Right lung (tissue), 10 donors: ENCODE results near the gene CENPV. TPM values are rescaled to one million over a fixed set of nuclear protein-coding genes. Genes with fewer than 3 reads are reported as not detected.
"Not testable (repeated sequence)": the region's sequence is repeated elsewhere in the genome, so short reads cannot be mapped to it uniquely, and the experiment has no call there.

Source experiments
- DNase-seq, 2 donors: peaks; one replicate each; pipeline ENCODE4 v3.0.0-alpha.2; 2013
- long read RNA-seq, 8 donors: transcript quantifications; one replicate each; lab custom pipeline, GENCODE V29; 2026
- polyA plus RNA-seq, 5 donors: library from polyadenylated mRNA; unstranded; fragments of 120-200 nt; gene quantifications; one replicate each; pipeline versions ENCODE4 v1.2.1 to v1.2.3, GENCODE V29; 2013; ENCODE audit warnings: inconsistent platforms in 1 of 5, low replicate concordance in 1 of 5; ENCODE audit not compliant: insufficient read length in 5 of 5, insufficient read depth in 1 of 5

Gene CENPV
- polyA plus RNA-seq, result 10 to 100 TPM; 78.1 to 85.2 (median 80.7) TPM
- long read RNA-seq, donor 1, transcript CENPV-201 (5 exons, 1,165 nt), result major isoform, 28 of 1,938 reads
- long read RNA-seq, donor 1, transcript CENPV-206 (2 exons, 735 nt), result minor isoform, 5 of 1,938 reads
- long read RNA-seq, donor 1, partial matches to known transcripts, result 1,752 of 1,938 reads
- long read RNA-seq, donor 1, other reads (novel, unspliced or antisense), result 147 of 1,938 reads
- long read RNA-seq, donor 2, transcript CENPV-201 (5 exons, 1,165 nt), result major isoform, 30 of 821 reads
- long read RNA-seq, donor 2, partial matches to known transcripts, result 548 of 821 reads
- long read RNA-seq, donor 2, other reads (novel, unspliced or antisense), result 237 of 821 reads
- long read RNA-seq, donor 3, transcript CENPV-201 (5 exons, 1,165 nt), result major isoform, 32 of 1,405 reads
- long read RNA-seq, donor 3, partial matches to known transcripts, result 1,010 of 1,405 reads
- long read RNA-seq, donor 3, other reads (novel, unspliced or antisense), result 358 of 1,405 reads
- long read RNA-seq, donor 4, transcript CENPV-201 (5 exons, 1,165 nt), result major isoform, 15 of 977 reads
- long read RNA-seq, donor 4, partial matches to known transcripts, result 612 of 977 reads
- long read RNA-seq, donor 4, other reads (novel, unspliced or antisense), result 342 of 977 reads
- long read RNA-seq, donor 5, transcript CENPV-201 (5 exons, 1,165 nt), result major isoform, 23 of 3,283 reads
- long read RNA-seq, donor 5, partial matches to known transcripts, result 2,743 of 3,283 reads
- long read RNA-seq, donor 5, other reads (novel, unspliced or antisense), result 504 of 3,283 reads
- long read RNA-seq, donor 6, transcript CENPV-201 (5 exons, 1,165 nt), result major isoform, 20 of 3,665 reads
- long read RNA-seq, donor 6, partial matches to known transcripts, result 3,323 of 3,665 reads
- long read RNA-seq, donor 6, other reads (novel, unspliced or antisense), result 315 of 3,665 reads
- long read RNA-seq, donor 7, transcript CENPV-201 (5 exons, 1,165 nt), result major isoform, 29 of 3,066 reads
- long read RNA-seq, donor 7, transcript CENPV-202 (2 exons, 554 nt), result minor isoform, 9 of 3,066 reads
- long read RNA-seq, donor 7, partial matches to known transcripts, result 2,866 of 3,066 reads
- long read RNA-seq, donor 7, other reads (novel, unspliced or antisense), result 158 of 3,066 reads
- long read RNA-seq, donor 8, transcript CENPV-201 (5 exons, 1,165 nt), result major isoform, 10 of 1,887 reads
- long read RNA-seq, donor 8, partial matches to known transcripts, result 1,839 of 1,887 reads
- long read RNA-seq, donor 8, other reads (novel, unspliced or antisense), result 36 of 1,887 reads

DNA sequence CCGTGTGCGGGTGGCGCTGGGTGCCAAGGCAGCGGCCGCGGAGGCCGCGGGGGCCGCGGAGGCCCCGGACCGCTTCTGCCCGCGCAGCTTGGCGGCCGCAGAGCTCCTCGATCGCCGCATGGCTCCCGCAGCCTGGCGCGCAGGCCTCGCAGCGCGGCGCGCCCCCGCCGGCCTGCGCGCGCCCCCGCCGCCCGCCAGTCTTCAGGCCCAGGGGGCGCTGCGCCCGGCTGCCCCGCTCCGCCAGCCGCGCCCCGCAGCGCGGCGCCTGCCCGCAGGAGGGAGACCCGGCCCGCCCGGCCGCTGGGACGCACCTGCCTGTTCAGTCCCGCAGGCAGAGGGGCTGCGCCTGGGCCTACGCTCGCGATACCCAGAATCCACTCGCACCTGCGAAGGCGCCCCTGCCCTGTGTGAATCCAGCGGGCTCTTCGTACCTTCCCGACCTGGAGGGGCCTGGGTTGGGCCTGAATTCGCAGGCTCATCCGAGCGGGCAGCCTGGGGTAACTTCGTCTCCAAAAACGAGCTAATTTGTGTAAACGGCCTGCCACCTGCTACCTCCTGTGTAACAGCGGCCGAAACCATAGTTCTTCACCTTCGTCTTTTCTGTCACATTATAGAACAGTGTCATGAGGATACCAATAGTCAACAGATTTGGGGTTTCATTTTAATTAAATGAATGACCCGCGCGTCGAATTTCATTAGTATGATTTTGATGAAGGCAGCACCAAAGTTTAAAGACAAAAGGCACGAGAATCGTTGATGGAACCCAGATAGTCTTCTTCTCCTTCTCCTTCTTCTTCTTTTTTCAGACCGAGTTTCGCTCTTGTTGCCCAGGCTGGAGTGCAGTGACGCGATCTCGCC lies at the start of gene CENPV:
CENPV (minus strand) TSS at position 153 of the 858 bp plus-strand sequence; CDS start at position 120, 33 bp downstream.
- DNase-seq, result peak in 1 of 2 donors; percentile 50

DNA sequence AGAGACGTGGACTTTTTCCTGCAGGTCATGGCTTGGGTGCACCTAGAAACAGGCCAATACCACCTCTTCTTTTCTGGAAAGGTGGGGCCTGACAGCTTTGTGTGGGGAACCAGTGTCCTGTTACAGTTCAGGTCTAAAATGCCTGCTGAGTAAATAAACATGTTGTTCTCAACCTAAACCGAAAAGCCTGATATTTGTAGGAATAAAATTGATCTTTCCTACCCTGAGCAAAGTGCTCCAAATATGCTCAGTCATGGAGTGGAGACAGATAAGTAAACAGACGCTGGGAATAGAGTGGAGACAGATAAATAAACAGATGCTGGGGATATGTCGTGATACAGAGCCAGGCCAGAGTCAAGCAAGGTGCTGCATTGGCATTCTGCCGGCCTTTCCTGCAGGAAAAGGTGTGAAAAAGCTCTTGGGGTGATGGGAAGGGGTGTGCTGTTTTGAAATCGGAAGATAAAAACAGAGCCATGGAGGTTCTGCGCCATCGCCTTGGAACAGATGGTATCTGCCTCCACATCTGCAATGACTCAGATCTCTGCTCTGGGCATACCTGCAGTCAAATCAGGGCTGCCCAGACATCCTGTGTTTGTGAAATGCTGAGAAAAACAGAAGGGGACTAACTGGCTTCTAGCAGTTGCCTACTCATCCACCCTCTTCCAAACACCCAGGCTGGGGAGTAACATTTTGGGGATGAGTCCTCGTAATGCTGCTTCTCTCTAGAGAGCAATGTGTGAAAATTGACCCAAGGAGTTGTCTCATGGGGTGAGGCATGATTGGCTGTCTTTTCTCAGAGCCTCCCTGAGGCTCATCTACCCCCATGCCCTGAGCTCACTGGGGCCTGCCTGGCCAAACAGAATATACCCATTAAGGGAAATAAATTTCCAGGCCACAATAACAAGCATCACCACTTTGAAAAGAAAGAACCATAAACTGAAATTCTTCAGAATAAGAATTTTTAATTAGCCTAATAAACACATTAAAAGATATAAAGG lies 45.3 kb upstream of the CENPV start:
- DNase-seq, result no peak

DNA sequence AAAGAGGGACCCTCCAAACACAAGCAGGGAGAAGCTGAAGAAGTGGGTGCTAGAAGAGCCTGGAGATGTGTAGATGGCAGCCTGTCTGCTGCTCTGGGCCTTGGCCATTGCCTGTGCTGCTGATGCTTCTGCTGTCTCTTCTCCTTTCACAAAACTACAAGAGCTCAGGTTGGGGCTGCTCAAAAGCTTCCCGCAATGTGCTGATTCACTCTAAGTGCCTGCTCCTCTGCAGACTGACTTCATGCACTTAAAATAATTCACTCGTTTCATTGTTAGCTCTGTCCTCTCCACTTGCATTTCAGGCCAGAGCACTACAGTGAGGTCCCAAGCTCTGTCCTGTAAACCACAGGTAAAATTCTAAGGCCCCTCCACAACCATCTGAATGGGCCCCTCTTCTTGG lies 43.4 kb upstream of the CENPV start:
- not testable (repeated sequence) for DNase-seq

DNA sequence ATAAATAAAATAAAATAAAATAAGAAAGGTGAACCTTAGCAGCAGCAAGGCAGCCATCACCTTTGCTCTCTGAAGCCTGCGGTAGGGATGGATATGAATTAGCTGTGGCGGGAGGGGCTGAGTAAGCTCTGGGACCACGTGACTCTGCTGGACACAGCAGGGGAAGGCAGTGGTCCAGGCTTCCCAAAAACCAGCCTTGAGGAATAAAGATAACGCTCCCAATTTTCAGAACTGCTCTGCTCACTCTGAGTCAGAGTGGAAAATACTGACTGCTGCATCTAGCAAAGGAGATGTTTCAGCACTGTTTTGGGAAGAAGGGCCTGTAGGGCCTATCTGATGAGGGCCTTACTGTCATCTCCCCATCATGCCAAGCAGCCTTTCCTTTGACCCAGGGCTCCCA lies 42.6 kb upstream of the CENPV start:
- not testable (repeated sequence) for DNase-seq

DNA sequence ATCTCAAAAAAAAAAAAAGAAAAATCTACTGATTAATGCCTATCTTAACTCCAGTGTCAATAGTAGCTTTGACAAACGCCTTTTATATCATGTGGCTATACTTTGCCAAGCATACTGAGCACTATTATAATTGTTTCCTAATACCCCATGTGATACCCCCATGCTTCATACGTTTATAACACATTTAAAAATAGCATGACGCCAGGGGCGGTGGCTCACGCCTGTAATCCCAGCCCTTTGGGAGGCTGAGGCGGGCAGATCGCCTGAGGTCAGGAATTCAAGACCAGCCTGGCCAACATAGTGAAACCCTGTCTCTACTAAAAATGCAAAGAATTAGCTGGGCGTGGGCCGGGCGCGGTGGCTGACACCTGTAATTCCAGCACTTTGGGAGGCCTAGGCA lies 39.2 kb upstream of the CENPV start:
- not testable (repeated sequence) for DNase-seq

DNA sequence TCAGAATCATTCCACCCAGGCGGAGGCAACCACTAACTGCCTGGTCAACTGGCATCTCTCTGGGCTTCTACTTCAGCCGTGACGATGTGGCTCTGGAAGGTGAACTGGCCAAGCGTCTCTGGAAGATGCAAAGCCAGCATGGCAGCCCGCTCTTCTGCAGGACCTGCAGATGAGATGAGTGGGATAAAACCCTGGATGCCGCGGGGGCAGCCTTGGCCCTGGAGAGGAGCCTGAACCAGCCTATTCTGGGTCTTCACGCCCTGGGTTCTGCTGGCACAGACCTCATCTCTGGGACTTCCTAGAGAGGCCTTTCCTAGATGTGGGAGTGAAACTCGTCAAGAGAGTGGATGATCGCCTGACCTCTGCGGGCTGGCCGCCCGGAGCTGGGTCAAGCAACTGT lies 38.2 kb upstream of the CENPV start:
- no peak for DNase-seq

DNA sequence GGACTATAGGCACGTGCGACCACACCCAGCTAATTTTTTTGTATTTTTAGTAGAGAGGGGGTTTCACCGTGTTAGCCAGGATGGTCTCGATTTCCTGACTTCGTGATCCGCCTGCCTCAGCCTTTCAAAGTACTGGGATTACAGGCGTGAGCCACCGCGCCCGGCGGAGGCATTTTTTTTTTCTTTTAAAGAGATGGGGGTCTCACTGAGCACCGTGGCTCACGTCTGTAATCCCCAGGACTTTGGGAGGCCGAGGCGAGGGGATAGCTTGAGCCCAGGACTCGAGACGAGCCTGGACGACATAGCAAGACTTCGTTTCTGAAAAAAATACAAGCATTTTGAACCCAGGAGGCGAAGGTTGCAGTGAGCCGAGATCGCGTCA lies 32.8 kb upstream of the CENPV start:
- not testable (repeated sequence) for DNase-seq

DNA sequence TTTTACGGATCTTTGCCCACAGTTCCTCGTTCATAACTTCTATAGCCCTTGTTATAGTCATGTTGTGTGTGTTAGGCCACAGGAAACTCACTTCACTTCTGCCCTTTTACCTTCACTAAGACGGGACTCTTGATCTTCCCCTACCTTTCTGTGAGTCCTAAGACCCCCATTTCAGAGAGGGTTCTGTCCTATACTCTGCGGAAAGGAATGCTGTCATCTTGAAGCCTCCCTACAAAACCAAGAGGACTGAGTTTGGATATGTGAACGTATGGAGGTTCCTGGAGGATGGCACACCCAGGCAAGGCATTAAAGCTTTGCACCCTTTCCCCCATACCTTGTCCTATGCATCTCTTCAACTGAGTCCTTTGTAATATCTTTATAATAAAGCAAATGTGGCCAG lies 31.3 kb upstream of the CENPV start:
- DNase-seq, result no peak

DNA sequence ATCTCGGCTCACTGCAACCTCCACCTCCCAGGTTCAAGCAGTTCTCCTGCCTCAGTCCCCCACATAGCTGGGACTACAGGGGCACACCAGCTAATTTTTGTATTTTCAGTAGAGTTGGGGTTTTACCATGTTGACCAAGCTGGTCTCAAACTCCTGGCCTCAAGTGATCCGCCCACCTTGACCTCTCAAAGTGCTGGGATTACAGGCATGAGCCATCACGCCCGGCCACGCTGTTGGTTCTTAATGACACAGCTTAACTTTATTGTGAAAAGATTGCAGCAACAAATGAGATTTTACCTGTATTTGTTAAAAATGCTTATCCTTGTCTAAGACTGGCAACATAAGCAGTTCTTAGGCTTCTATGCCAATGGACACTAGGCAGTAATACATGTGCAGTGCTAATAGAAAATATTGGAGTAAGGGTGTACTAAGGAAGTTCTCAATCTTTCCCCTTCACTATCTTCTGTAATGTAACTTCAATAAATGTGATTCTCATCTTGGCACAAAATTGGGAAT lies 30.6 kb upstream of the CENPV start:
- no peak for DNase-seq

DNA sequence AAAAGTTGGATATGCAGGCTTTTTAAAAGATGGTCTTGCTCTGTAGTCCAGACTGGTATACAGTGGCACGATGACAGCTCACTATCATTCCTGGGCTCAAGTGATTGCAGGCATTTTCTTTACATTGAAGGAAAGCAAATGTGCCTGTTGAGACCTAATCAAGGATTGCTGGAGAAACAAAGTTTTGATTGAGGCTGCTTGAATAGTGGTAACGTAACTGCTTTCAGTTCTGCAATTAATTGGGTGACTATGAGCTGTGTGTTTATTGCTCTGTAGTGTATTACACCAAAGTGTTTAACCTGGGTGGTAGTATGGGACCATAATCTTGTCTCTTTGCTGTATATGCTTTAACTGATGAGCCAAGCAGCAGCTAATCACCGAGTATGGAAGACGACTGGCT lies 29.9 kb upstream of the CENPV start:
- no peak for DNase-seq

DNA sequence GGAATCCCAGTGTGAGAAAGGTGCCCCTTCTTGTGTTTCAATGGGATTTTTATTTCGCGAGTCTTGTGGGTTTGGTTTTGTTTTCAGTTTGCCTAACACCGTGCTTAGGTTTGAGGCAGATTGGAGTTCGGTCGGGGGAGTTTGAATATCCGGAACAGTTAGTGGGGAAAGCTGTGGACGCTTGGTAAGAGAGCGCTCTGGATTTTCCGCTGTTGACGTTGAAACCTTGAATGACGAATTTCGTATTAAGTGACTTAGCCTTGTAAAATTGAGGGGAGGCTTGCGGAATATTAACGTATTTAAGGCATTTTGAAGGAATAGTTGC lies 28.2 kb upstream of the CENPV start:
- DNase-seq, result peak in 1 of 2 donors; percentile 25

DNA sequence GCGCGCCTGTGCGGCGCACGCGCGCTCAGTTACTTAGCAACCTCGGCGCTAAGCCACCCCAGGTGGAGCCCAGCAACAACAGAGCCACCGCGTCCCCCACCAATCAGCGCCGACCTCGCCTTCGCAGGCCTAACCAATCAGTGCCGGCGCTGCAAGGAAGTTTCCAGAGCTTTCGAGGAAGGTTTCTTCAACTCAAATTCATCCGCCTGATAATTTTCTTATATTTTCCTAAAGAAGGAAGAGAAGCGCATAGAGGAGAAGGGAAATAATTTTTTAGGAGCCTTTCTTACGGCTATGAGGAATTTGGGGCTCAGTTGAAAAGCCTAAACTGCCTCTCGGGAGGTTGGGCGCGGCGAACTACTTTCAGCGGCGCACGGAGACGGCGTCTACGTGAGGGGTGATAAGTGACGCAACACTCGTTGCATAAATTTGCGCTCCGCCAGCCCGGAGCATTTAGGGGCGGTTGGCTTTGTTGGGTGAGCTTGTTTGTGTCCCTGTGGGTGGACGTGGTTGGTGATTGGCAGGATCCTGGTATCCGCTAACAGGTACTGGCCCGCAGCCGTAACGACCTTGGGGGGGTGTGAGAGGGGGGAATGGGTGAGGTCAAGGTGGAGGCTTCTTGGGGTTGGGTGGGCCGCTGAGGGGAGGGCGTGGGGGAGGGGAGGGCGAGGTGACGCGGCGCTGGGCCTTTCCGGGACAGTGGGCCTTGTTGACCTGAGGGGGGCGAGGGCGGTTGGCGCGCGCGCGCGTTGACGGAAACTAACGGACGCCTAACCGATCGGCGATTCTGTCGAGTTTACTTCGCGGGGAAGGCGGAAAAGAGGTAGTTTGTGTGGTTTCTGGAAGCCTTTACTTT lies 27.6 kb upstream of the CENPV start, which contains the start of gene UBB:
UBB (plus strand) TSS at position 452 of the 856 bp plus-strand sequence. CDS start 817 bp downstream, outside the sequence.
- DNase-seq, result peak; percentile 98 to 99

DNA sequence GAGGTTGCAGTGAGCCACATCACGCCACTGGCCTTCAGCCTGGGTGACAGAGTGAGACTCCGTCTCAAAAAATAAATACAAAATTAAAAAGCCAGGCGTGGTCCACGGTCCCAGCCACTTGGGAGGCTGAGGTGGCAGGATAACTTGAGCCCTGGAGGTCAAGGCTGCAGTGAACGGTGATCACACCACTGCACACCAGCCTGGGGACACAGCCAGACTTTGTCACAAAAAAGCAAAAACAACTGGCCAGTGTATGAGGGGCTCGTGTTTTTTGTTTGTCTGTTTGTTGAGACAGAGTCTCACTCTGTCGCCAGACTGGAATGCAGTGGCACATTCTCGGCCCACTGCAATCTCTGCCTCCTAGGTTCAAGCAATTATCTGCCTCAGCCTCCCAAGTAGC lies 26.4 kb upstream of the CENPV start:
- no peak for DNase-seq

DNA sequence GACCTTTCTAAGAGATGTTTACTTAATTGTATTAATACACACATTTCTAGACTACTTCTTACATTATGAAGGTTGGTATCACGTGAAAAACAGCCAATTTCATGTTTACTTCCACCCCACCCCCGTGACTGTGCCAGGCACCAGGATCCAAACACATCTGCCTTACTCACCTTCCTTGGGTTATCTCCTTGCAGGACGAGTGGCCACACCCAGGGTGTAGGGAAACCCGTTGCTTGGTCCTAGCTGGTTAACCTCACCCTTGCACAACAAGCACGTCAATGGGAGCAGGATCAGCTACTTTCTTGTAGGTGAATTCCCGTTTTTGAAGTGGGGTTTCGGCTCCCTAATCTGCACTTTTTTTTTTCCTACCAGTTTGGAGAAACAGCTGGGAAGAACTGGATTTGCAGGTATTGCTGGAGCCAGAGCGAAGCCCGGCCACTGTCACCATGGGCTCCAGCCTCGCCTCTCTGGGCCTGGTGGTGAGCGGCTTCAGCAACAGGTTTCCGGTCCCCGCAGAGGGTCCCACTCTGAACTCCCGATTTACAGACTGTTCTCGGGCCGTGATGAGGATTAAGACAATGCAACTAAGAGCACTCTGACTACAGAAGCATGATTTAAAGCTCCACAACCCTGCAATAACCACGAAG lies 25.5 kb upstream of the CENPV start:
- no peak for DNase-seq

DNA sequence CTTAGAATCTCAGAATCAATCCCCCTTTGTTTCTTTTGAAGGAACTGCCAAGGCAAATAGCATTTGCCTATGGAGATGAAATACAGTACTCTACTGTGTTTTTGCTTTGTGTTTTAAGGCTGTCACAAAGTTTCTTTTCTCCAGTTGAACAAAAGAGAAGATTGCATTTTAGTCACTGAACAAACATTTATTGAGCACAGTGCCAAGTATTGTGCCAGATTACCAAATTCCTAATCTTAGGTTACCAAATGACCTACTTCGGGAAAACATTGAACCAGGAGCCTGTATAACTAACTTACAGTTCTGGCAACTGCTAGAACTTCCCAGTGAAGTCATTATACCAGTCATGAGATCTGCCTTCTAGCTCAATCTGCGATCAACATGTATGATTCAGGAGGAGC lies 24.7 kb upstream of the CENPV start:
- DNase-seq, result no peak

DNA sequence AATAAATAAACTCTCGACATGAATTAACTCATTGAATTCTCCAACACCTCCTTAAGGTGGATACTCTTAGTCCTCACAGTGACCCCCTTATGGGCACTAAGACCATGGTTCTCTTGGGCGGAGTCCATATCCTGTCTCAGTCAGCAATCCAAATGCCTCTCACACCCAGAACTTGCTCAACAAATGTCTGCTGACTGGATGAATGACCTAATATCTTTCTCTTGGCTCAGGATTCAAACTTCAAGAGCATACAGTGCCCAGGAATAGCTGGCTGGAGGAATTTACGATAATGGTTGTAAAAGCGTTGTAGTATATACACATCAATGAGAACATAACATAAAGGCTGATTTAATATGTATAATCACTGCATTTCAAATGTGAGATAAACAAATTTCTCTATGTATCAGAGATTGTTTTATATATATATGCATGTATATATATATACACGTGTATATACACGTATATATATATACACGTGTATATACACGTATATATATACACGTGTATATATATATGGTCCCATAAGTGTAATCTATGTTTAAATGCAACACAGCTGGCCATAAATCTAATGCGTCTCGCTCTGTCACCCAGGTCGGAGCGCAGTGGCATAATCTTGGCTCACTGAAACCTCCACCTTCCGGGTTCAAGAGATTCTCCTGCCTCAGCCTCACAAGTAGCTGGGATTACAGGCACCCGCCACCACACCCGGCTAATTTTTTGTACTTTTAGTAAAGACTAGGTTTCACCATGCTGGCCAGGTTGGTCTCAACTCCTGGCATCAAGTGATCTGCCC lies 21.1 kb upstream of the CENPV start:
- DNase-seq, result peak in 1 of 2 donors; percentile 54

DNA sequence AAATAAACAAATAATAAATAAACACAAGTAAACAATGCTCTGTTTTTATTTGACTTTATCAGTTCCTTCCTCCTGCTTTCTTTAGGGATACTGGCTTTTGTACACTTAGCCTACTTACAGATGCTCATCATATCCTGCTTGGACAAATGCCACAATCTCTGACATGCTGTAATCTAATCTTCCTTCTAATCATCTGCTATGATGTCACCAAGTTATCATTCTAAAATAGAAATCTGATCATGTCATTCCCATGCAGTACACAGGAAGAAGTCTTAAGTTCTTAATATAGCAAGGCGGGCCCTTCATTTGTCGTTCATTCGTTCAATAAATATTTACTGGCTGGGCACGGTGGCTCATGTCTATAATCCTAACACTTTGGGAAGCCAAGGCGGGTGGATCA lies 18.5 kb upstream of the CENPV start:
- peak in 1 of 2 donors; percentile 38 for DNase-seq
